ENCODE measurements around the gene IFT43. TPM values are rescaled to one million over a fixed set of nuclear protein-coding genes. Genes with fewer than 3 reads are reported as not detected.
"Not testable (repeated sequence)": the region's sequence is repeated elsewhere in the genome, so short reads cannot be mapped to it uniquely, and the experiment has no call there.

The IFT43 gene
- total RNA-seq, 1 experiment from 2014 or later, result 34.9 TPM

- no peak overlapping the region for H3K4me3 Mint-ChIP-seq (ENCODE audit: unreplicated experiment)
- ChIA-PET POLR2A (interaction anchor here (1.8 kb wide), 1 partner anchor 16 kb away, joined by 4 read pairs; no protein-coding TSS in a partner anchor), CTCF (no interaction called here)
- no TSS peak for BruUV-seq (replicated peaks)
- intact Hi-C loops (cut with micrococcal nuclease), result no loop called here
- no peak for TF ChIP-seq CTCF (IDR thresholded peaks at IDR 0.05; ENCODE audit: unreplicated experiment)
- peaks cover 21% of the 10 kb centered on the region for H3K9me3 Mint-ChIP-seq (ENCODE audit: unreplicated experiment)
- peaks cover 80% of the 10 kb centered on the region for H3K36me3 Mint-ChIP-seq (ENCODE audit: insufficient read depth, unreplicated experiment)
- H3K27me3 Mint-ChIP-seq (ENCODE audit: insufficient read depth, unreplicated experiment), result no peaks in the 10 kb centered on the region
- no peaks in the 10 kb centered on the region for H3K4me1 Mint-ChIP-seq (ENCODE audit: insufficient read depth, unreplicated experiment)
- no peak overlapping the region for H3K27ac Mint-ChIP-seq (ENCODE audit: low read depth, unreplicated experiment)
- no peak for DNase-seq (ENCODE audit: unreplicated experiment)
Observed at GRCh38 chr14:76002383-76002782, 16.8 kb downstream of the IFT43 start.

DNA sequence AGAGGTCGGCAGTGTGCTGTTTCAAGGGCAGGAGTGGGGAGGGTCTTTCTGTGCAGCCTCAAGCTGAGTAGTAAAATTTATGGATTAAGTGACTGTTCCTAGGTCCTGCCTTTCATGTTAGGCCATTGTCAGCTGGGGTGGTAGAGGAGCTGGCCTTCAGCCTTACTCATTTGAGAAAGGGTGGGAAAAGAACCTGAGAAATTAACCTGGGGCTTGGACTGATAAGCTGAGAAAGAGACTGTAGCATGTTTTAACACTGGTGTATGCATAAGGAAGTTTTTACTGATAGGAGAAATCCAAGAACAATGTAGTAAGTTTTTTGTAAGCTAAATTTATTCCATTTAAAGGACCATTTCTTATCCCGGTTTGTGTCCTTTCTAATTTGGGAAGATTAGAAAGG is 20.7 kb downstream of the IFT43 start:
- POLR2A ChIA-PET, result interaction anchor here (0.7 kb wide), 2 partner anchors 23 to 121 kb away, joined by 3 to 4 read pairs; no protein-coding TSS in a partner anchor
- peaks cover 77% of the 10 kb centered on the region for H3K36me3 Mint-ChIP-seq (ENCODE audit: insufficient read depth, unreplicated experiment)
- H3K4me1 Mint-ChIP-seq (ENCODE audit: insufficient read depth, unreplicated experiment), result no peaks in the 10 kb centered on the region

GRCh38 chr14:76007379-76007778 is 21.8 kb downstream of the IFT43 start:
- H3K27ac Mint-ChIP-seq (ENCODE audit: low read depth, unreplicated experiment), result no peak overlapping the region
- no peak overlapping the region for H3K4me3 Mint-ChIP-seq (ENCODE audit: unreplicated experiment)
- H3K36me3 Mint-ChIP-seq (ENCODE audit: insufficient read depth, unreplicated experiment), result peaks cover 77% of the 10 kb centered on the region
- H3K27me3 Mint-ChIP-seq (ENCODE audit: insufficient read depth, unreplicated experiment), result no peaks in the 10 kb centered on the region
- CTCF ChIA-PET, result interaction anchor here (1.2 kb wide), 1 partner anchor 43 kb away, joined by 4 read pairs; no protein-coding TSS in a partner anchor
- intact Hi-C loops (cut with micrococcal nuclease), result no loop called here
- POLR2A ChIA-PET, result no interaction called here
- H3K9me3 Mint-ChIP-seq (ENCODE audit: unreplicated experiment), result peaks cover 18% of the 10 kb centered on the region
- TF ChIP-seq CTCF (IDR thresholded peaks at IDR 0.05; ENCODE audit: unreplicated experiment), result no peak
- BruUV-seq (replicated peaks), result no TSS peak
- no peak for DNase-seq (ENCODE audit: unreplicated experiment)
- no peaks in the 10 kb centered on the region for H3K4me1 Mint-ChIP-seq (ENCODE audit: insufficient read depth, unreplicated experiment)

More for the DNA sequence above, 20.7 kb downstream of the IFT43 start:
- no peak for DNase-seq (ENCODE audit: unreplicated experiment)
- Mint-ChIP-seq H3K27me3 (ENCODE audit: insufficient read depth, unreplicated experiment) (no peaks in the 10 kb centered on the region), H3K27ac (ENCODE audit: low read depth, unreplicated experiment) (no peak overlapping the region), H3K4me3 (ENCODE audit: unreplicated experiment) (no peak overlapping the region), H3K9me3 (ENCODE audit: unreplicated experiment) (peaks cover 21% of the 10 kb centered on the region)
- BruUV-seq (replicated peaks), result no TSS peak
- CTCF ChIA-PET, result interaction anchor here (0.6 to 1.6 kb wide), 5 partner anchors 45 to 381 kb away, joined by 3 to 5 read pairs (median 4); no protein-coding TSS in a partner anchor
- intact Hi-C loops (cut with micrococcal nuclease), result no loop called here
- no peak for TF ChIP-seq CTCF (IDR thresholded peaks at IDR 0.05; ENCODE audit: unreplicated experiment)

GRCh38 chr14:76007852-76008251 is 22.3 kb downstream of the IFT43 start:
- intact Hi-C loops (cut with micrococcal nuclease), result no loop called here
- DNase-seq (ENCODE audit: unreplicated experiment), result no peak
- H3K4me3 Mint-ChIP-seq (ENCODE audit: unreplicated experiment), result no peak overlapping the region
- no peaks in the 10 kb centered on the region for H3K4me1 Mint-ChIP-seq (ENCODE audit: insufficient read depth, unreplicated experiment)
- no TSS peak for BruUV-seq (replicated peaks)
- H3K9me3 Mint-ChIP-seq (ENCODE audit: unreplicated experiment), result peaks cover 13% of the 10 kb centered on the region
- H3K27me3 Mint-ChIP-seq (ENCODE audit: insufficient read depth, unreplicated experiment), result no peaks in the 10 kb centered on the region
- no peak overlapping the region for H3K27ac Mint-ChIP-seq (ENCODE audit: low read depth, unreplicated experiment)
- ChIA-PET POLR2A (no interaction called here), CTCF (interaction anchor here (0.7 kb wide), 1 partner anchor 40 kb away, joined by 3 read pairs; no protein-coding TSS in a partner anchor)
- peaks cover 79% of the 10 kb centered on the region for H3K36me3 Mint-ChIP-seq (ENCODE audit: insufficient read depth, unreplicated experiment)
- TF ChIP-seq CTCF (IDR thresholded peaks at IDR 0.05; ENCODE audit: unreplicated experiment), result no peak

DNA sequence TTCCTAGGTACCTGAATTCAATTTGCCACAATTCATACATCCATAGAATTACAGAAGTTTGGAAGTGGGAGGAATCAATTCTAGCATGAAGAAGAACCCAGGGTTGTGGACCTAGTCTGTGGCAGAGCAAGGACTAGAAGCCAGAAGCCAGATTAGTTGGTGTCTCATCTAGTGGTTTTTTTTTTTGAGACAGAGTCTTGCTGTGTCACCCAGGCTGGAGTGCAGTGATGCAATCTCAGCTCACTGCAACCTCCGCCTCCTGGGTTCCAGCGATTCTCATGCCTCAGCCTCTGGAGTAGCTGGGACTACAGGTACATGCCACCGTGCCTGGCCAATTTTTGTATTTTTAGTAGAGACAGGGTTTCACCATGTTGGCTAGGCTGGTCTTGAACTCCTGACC is 24.1 kb downstream of the IFT43 start:
- DNase-seq (ENCODE audit: unreplicated experiment); POLR2A ChIA-PET; H3K27me3 Mint-ChIP-seq (ENCODE audit: insufficient read depth, unreplicated experiment); H3K4me1 Mint-ChIP-seq (ENCODE audit: insufficient read depth, unreplicated experiment); H3K9me3 Mint-ChIP-seq (ENCODE audit: unreplicated experiment); BruUV-seq (replicated peaks); intact Hi-C loops (cut with micrococcal nuclease); H3K27ac Mint-ChIP-seq (ENCODE audit: low read depth, unreplicated experiment); H3K4me3 Mint-ChIP-seq (ENCODE audit: unreplicated experiment): not testable (repeated sequence)
- CTCF ChIA-PET, result interaction anchor here (1.2 kb wide), 1 partner anchor 299 kb away, joined by 3 read pairs; no protein-coding TSS in a partner anchor
- peaks cover 77% of the 10 kb centered on the region for H3K36me3 Mint-ChIP-seq (ENCODE audit: insufficient read depth, unreplicated experiment)
